HepG2 (cell line): ENCODE data around the gene FOCAD. TPM values are rescaled to one million over a fixed set of nuclear protein-coding genes. Genes with fewer than 3 reads are reported as not detected.

Experiments used
- ATAC-seq: fragments of 200-7000 bp; cut with Tn5 transposase; 3 replicates; pipeline ENCODE4 v1.9.1; 2020; ENCODE audit warnings: mild to moderate bottlenecking, moderate library complexity
- BruUV-seq: library from RNA; stranded (reverse); fragments of 400-500 nt; replicated peaks from 2 replicates; lab custom pipeline; 2021; lab: Mats Ljungman, UMichigan
- CTCF ChIA-PET: fragments of 300-600 bp; formaldehyde crosslinking; extraction: SDS; loops from one replicate; lab custom pipeline; 2021; ENCODE audit warnings: low total read pairs, inconsistent platforms, low intra/inter-chr PET ratio; lab: Yijun Ruan, JAX
- POLR2A ChIA-PET: fragments of 350-600 bp; sonication (Branson Sonifier 250); formaldehyde crosslinking; loops from one replicate; lab custom pipeline; 2020; ENCODE audit warnings: antibody characterized with exemption, inconsistent platforms; lab: Yijun Ruan, JAX
- DNase-seq: peaks from one replicate; pipeline ENCODE4 v3.0.0-alpha.2; 2015; ENCODE audit warnings: low spot score
- FAIRE-seq: peaks from 3 replicates; lab custom pipeline; 2011; peaks lifted over from hg19 to GRCh38; lab: Jason Lieb, UNC
- H2AFZ ChIP-seq: one replicate; pipeline ENCODE4 v1.6.1; 2011; ENCODE audit warnings: low read length, inconsistent platforms
- H3K27ac ChIP-seq: fragments of 300-600 bp; 3 replicates; pipeline ENCODE4 v1.8.0; 2011; ENCODE audit warnings: mixed run types, mild to moderate bottlenecking, mixed read lengths, low read length, inconsistent platforms; ENCODE audit not compliant: insufficient read depth; ENCODE audit errors: extremely low read length
- H3K27me3 ChIP-seq, 2 experiments: fragments of 200-600 bp in 1 of 2; 2 replicates in 1 of 2; 3 replicates in 1 of 2; pipeline versions ENCODE4 v1.6.0 to v1.8.0; 2011; ENCODE audit warnings: low read length in 2 of 2, mild to moderate bottlenecking in 2 of 2, moderate library complexity in 2 of 2, inconsistent platforms in 1 of 2; ENCODE audit not compliant: insufficient read depth in 2 of 2, control insufficient read depth in 1 of 2
- H3K36me3 ChIP-seq, 2 experiments: fragments of 200-600 bp in 1 of 2; replicated peaks in 1 of 2; 2 replicates in 1 of 2; 3 replicates in 1 of 2; pipeline versions ENCODE4 v1.5.1 to v1.8.0; 2011; ENCODE audit warnings: low read length in 2 of 2, inconsistent platforms in 1 of 2; ENCODE audit not compliant: insufficient read depth in 2 of 2, control insufficient read depth in 1 of 2
- H3K4me1 ChIP-seq: 2 replicates; pipeline ENCODE4 v1.5.1; 2012; ENCODE audit warnings: low read length, inconsistent platforms; ENCODE audit not compliant: insufficient read depth
- H3K4me2 ChIP-seq: 2 replicates; pipeline ENCODE4 v1.6.0; 2011; ENCODE audit warnings: low read depth, low read length, inconsistent platforms
- H3K4me3 ChIP-seq, 3 experiments: fragments of 200-600 bp in 1 of 3; sonication (generic), shearing (Covaris generic) in 1 of 3; replicated peaks in 1 of 3; 2 replicates each; pipeline ENCODE4 v1.5.1; 2011 to 2016; ENCODE audit warnings: low read length in 3 of 3, inconsistent platforms in 2 of 3, low read depth in 2 of 3, mild to moderate bottlenecking in 2 of 3, control low read depth in 1 of 3, mixed read lengths in 1 of 3; ENCODE audit not compliant: insufficient read depth in 1 of 3
- H3K79me2 ChIP-seq: one replicate; pipeline ENCODE4 v1.6.1; 2011; ENCODE audit warnings: low read length, inconsistent platforms; ENCODE audit not compliant: insufficient read depth
- H3K9ac ChIP-seq: 2 replicates; pipeline ENCODE4 v1.6.0; 2011; ENCODE audit warnings: mild to moderate bottlenecking, low read depth, low read length, inconsistent platforms; ENCODE audit not compliant: insufficient read depth
- H3K9me3 ChIP-seq: 2 replicates; pipeline ENCODE4 v1.5.1; 2012; ENCODE audit warnings: mild to moderate bottlenecking, low read length
- H4K20me1 ChIP-seq: 2 replicates; pipeline ENCODE4 v1.6.0; 2011; ENCODE audit warnings: inconsistent platforms, mild to moderate bottlenecking, low read length, moderate library complexity; ENCODE audit not compliant: insufficient read depth
- EEA1 ChIP-seq: sonication (generic); formaldehyde crosslinking; IDR thresholded peaks from 2 replicates; pipeline ENCODE4 v1.5.1; 2020; ENCODE audit warnings: mild to moderate bottlenecking, missing genetic modification reagents, borderline replicate concordance
- HIVEP1 ChIP-seq: sonication (generic); formaldehyde crosslinking; IDR thresholded peaks from 2 replicates; pipeline ENCODE4 v1.4.0; 2020; ENCODE audit warnings: mild to moderate bottlenecking, missing genetic modification reagents
- HNRNPLL ChIP-seq: fragments of 200-400 bp; formaldehyde crosslinking; IDR thresholded peaks from 2 replicates; pipeline ENCODE4 v1.6.1; 2017; ENCODE audit warnings: mild to moderate bottlenecking, low read depth, low read length; ENCODE audit not compliant: poor library complexity, severe bottlenecking
- POGZ ChIP-seq: sonication (generic); formaldehyde crosslinking; IDR thresholded peaks from 2 replicates; pipeline ENCODE4 v1.4.0; 2020; ENCODE audit warnings: mild to moderate bottlenecking, missing genetic modification reagents
- TBL1XR1 ChIP-seq: fragments of 150-350 bp; IDR thresholded peaks from 2 replicates; pipeline ENCODE4 v1.6.1; 2014; ENCODE audit warnings: borderline replicate concordance, low read length; ENCODE audit not compliant: partially characterized antibody
- TBX2 ChIP-seq: sonication (generic); formaldehyde crosslinking; IDR thresholded peaks from 2 replicates; pipeline ENCODE4 v1.5.0; 2020; ENCODE audit warnings: missing genetic modification reagents, mild to moderate bottlenecking, borderline replicate concordance
- ZBTB20 ChIP-seq: sonication (generic); formaldehyde crosslinking; IDR thresholded peaks from 2 replicates; pipeline ENCODE4 v1.8.1; 2023; ENCODE audit warnings: missing genetic modification reagents, low read depth, mild to moderate bottlenecking, borderline replicate concordance
- ZNF20 ChIP-seq: sonication (generic); formaldehyde crosslinking; IDR thresholded peaks from 2 replicates; pipeline ENCODE4 v1.4.0; 2020; ENCODE audit warnings: mild to moderate bottlenecking, moderate library complexity, missing genetic modification reagents
- ZNF431 ChIP-seq: sonication (generic); formaldehyde crosslinking; IDR thresholded peaks from 2 replicates; pipeline ENCODE4 v1.9.0; 2022; ENCODE audit warnings: missing genetic modification reagents, low read depth, mild to moderate bottlenecking, borderline replicate concordance
- ZNF639 ChIP-seq: conservative IDR thresholded peaks from 2 replicates; pipeline ENCODE4 v1.6.1; 2018; ENCODE audit warnings: missing genetic modification reagents
- ZNF652 ChIP-seq: IDR thresholded peaks from 2 replicates; pipeline ENCODE4 v1.6.1; 2016; ENCODE audit warnings: low read depth, borderline replicate concordance
- ZSCAN9 ChIP-seq: IDR thresholded peaks from 2 replicates; pipeline ENCODE4 v1.6.1; 2016; ENCODE audit warnings: borderline replicate concordance
- WGBS: methylation state at CpG from one replicate; pipeline ENCODE4 v1.1.6; 2017; ENCODE audit warnings: low lambda C conversion rate; 5-methylcytosine and 5-hydroxymethylcytosine counted together
- in situ Hi-C: cut with HindIII; loops from 2 replicates; pipeline ENCODE4 v1.10.0; 2017; ENCODE audit warnings: low pct_unique_long_range_greater_than_20kb; ENCODE audit not compliant: extremely low pct_ligation_motif_present
- intact Hi-C: fragments of 100-400 bp; cut with micrococcal nuclease; formaldehyde crosslinking; loops from one replicate; pipeline ENCODE4 v1.10.0; 2022; ENCODE audit not compliant: unreplicated experiment
- polyA plus RNA-seq, 8 experiments: library from polyadenylated mRNA; depleted of rRNA in 3 of 8; stranded (reverse) in 7 of 8; unstranded in 1 of 8; fragments of >200 nt; fragmentation: Illumina TruSeq in 4 of 8; extraction: Trizol in 4 of 8; gene quantifications; 2 replicates each; pipeline versions ENCODE4 v1.2.1 to v1.2.3, GENCODE V29; 2011 to 2016; ENCODE audit warnings: low read depth in 4 of 8, missing spikeins in 1 of 8, mixed read lengths in 1 of 8; ENCODE audit not compliant: insufficient read depth in 1 of 8
- total RNA-seq, 5 experiments: library from RNA; depleted of rRNA; stranded (reverse); fragments of >200 nt; fragmentation: Illumina TruSeq; extraction: Trizol; gene quantifications; 2 replicates each; pipeline ENCODE4 v1.2.3, GENCODE V29; 2016; ENCODE audit warnings: low read depth in 1 of 5
- TF ChIP-seq, protein P1 (sequence below): sonication (generic); formaldehyde crosslinking; IDR thresholded peaks from 2 replicates; pipeline ENCODE4 v1.4.0; 2020; ENCODE audit warnings: missing genetic modification reagents
- TF ChIP-seq, protein P2 (sequence below): sonication (generic); formaldehyde crosslinking; IDR thresholded peaks from 2 replicates; pipeline ENCODE4 v1.4.0; 2020; ENCODE audit warnings: mild to moderate bottlenecking, missing genetic modification reagents

FOCAD gene
- total and polyA plus RNA-seq, 2 of the 13 experiments (the other 11 are each of a cell fraction or from before 2014, with no cell fraction given): 18.0 to 31.1 TPM

GRCh38 chr9:20853866-20854265 lies 169.8 kb downstream of the FOCAD start:
- intact Hi-C loops (no loop called here), in situ Hi-C loops (no loop called here)
- no peak for FAIRE-seq
- Histone ChIP-seq H3K79me2 (no peaks in the 10 kb centered on the region), H3K9me3 (no peaks in the 10 kb centered on the region), H3K4me3 (no peak overlapping the region), H3K27ac (no peak overlapping the region), H4K20me1 (no peaks in the 10 kb centered on the region), H3K36me3 (no peaks in the 10 kb centered on the region), H3K9ac (no peak overlapping the region), H3K4me2 (no peak overlapping the region), H3K27me3 (no peaks in the 10 kb centered on the region), H3K4me1 (no peaks in the 10 kb centered on the region), H2AFZ (no peak overlapping the region)
- TF ChIP-seq ZNF431 (CRISPR knock-in tag) (no peak), TBL1XR1 (no peak), ZSCAN9 (CRISPR knock-in tag) (no peak), TBX2 (CRISPR knock-in tag) (no peak), HIVEP1 (no peak), ZNF20 (CRISPR knock-in tag) (no peak), ZBTB20 (CRISPR knock-in tag) (no peak), POGZ (no peak), HNRNPLL (no peak), ZNF652 (CRISPR knock-in tag) (no peak), EEA1 (CRISPR knock-in tag) (no peak), ZNF639 (CRISPR knock-in tag) (no peak)
- TF ChIP-seq, protein P1, sequence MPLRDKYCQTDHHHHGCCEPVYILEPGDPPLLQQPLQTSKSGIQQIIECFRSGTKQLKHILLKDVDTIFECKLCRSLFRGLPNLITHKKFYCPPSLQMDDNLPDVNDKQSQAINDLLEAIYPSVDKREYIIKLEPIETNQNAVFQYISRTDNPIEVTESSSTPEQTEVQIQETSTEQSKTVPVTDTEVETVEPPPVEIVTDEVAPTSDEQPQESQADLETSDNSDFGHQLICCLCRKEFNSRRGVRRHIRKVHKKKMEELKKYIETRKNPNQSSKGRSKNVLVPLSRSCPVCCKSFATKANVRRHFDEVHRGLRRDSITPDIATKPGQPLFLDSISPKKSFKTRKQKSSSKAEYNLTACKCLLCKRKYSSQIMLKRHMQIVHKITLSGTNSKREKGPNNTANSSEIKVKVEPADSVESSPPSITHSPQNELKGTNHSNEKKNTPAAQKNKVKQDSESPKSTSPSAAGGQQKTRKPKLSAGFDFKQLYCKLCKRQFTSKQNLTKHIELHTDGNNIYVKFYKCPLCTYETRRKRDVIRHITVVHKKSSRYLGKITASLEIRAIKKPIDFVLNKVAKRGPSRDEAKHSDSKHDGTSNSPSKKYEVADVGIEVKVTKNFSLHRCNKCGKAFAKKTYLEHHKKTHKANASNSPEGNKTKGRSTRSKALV (CRISPR knock-in tag): no peak
- TF ChIP-seq, protein P2, sequence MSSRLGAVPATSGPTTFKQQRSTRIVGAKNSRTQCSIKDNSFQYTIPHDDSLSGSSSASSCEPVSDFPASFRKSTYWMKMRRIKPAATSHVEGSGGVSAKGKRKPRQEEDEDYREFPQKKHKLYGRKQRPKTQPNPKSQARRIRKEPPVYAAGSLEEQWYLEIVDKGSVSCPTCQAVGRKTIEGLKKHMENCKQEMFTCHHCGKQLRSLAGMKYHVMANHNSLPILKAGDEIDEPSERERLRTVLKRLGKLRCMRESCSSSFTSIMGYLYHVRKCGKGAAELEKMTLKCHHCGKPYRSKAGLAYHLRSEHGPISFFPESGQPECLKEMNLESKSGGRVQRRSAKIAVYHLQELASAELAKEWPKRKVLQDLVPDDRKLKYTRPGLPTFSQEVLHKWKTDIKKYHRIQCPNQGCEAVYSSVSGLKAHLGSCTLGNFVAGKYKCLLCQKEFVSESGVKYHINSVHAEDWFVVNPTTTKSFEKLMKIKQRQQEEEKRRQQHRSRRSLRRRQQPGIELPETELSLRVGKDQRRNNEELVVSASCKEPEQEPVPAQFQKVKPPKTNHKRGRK (CRISPR knock-in tag): no peak
- ChIA-PET POLR2A (no interaction called here), CTCF (no interaction called here)
- ATAC-seq: no peak
- 94% methylated on average over 2 of the region's 2 CpGs for WGBS
- no peak for DNase-seq
- no TSS peak for BruUV-seq
